ENCODE results near the gene AFF3. TPM values are rescaled to one million over a fixed set of nuclear protein-coding genes. Genes with fewer than 3 reads are reported as not detected.

The AFF3 gene
- total RNA-seq, 1 experiment from 2014 or later: 0.05 TPM

DNA sequence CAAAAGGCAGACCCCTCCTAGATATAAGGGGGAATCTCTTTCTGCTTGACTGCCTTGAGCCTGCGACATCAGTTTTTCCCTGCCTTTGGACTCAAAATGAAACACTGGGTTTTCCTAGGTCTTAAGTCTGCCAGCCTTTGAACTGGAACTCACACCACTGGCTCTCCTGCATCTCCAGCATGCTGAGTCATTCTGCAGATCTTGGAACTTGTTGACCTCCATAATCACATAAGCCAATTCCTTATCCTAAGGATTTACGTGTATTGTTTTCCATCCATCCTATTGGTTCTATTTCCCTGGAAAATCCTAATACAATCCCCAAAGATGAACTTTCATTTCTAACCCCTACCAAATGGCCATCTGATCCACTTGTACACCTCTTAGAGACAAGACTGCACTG is 88.0 kb downstream of the AFF3 start:
- Histone ChIP-seq H3K4me1 (no peaks in the 10 kb centered on the region), H3K36me3 (ENCODE audit: control insufficient read depth, insufficient read depth, low read length) (no peaks in the 10 kb centered on the region), H3K4me3 (ENCODE audit: low read depth, low read length) (no peak overlapping the region), H3K27me3 (replicated peaks; ENCODE audit: control insufficient read depth, insufficient read depth, low read length) (no peaks in the 10 kb centered on the region; the same call in 1 of the 2 replicates), H3K9me3 (no peaks in the 10 kb centered on the region)
- no TSS peak for BruUV-seq (replicated peaks)
- intact Hi-C loops (cut with micrococcal nuclease; ENCODE audit: unreplicated experiment): no loop called here
- H3K27ac Mint-ChIP-seq (ENCODE audit: unreplicated experiment): no peak overlapping the region
- no peak for DNase-seq
- H3K4me1 Mint-ChIP-seq (ENCODE audit: low read depth, unreplicated experiment): no peaks in the 10 kb centered on the region
- no peak overlapping the region for H3K4me3 Mint-ChIP-seq (ENCODE audit: unreplicated experiment)
- POLR2A ChIA-PET: no interaction called here
- CTCF ChIA-PET: no interaction called here
- TF ChIP-seq, protein P1, sequence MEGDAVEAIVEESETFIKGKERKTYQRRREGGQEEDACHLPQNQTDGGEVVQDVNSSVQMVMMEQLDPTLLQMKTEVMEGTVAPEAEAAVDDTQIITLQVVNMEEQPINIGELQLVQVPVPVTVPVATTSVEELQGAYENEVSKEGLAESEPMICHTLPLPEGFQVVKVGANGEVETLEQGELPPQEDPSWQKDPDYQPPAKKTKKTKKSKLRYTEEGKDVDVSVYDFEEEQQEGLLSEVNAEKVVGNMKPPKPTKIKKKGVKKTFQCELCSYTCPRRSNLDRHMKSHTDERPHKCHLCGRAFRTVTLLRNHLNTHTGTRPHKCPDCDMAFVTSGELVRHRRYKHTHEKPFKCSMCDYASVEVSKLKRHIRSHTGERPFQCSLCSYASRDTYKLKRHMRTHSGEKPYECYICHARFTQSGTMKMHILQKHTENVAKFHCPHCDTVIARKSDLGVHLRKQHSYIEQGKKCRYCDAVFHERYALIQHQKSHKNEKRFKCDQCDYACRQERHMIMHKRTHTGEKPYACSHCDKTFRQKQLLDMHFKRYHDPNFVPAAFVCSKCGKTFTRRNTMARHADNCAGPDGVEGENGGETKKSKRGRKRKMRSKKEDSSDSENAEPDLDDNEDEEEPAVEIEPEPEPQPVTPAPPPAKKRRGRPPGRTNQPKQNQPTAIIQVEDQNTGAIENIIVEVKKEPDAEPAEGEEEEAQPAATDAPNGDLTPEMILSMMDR (IDR thresholded peaks at IDR 0.05; ENCODE audit: insufficient read depth in 1 of 2, low read depth in 1 of 2, low read length in 1 of 2, severe bottlenecking in 1 of 2, unreplicated experiment in 1 of 2): no peak
- H3K27me3 Mint-ChIP-seq (ENCODE audit: insufficient read depth, unreplicated experiment): peaks cover 12% of the 10 kb centered on the region
- no peaks in the 10 kb centered on the region for H3K9me3 Mint-ChIP-seq (ENCODE audit: unreplicated experiment)
- H3K36me3 Mint-ChIP-seq (ENCODE audit: insufficient read depth, unreplicated experiment): no peaks in the 10 kb centered on the region

- TF ChIP-seq, protein P1 (IDR thresholded peaks at IDR 0.05; ENCODE audit: insufficient read depth in 1 of 2, low read depth in 1 of 2, low read length in 1 of 2, severe bottlenecking in 1 of 2, unreplicated experiment in 1 of 2): no peak
- Histone ChIP-seq H3K4me3 (ENCODE audit: low read depth, low read length) (no peak overlapping the region), H3K36me3 (ENCODE audit: control insufficient read depth, insufficient read depth, low read length) (no peaks in the 10 kb centered on the region), H3K27me3 (replicated peaks; ENCODE audit: control insufficient read depth, insufficient read depth, low read length) (no peaks in the 10 kb centered on the region; the same call in 1 of the 2 replicates), H3K4me1 (no peaks in the 10 kb centered on the region), H3K9me3 (no peaks in the 10 kb centered on the region)
- no peak for DNase-seq
- BruUV-seq (replicated peaks): no TSS peak
- ChIA-PET POLR2A (no interaction called here), CTCF (no interaction called here)
- no peaks in the 10 kb centered on the region for H3K4me1 Mint-ChIP-seq (ENCODE audit: low read depth, unreplicated experiment)
- H3K27ac Mint-ChIP-seq (ENCODE audit: unreplicated experiment): no peak overlapping the region
- H3K36me3 Mint-ChIP-seq (ENCODE audit: insufficient read depth, unreplicated experiment): no peaks in the 10 kb centered on the region
- no peaks in the 10 kb centered on the region for H3K9me3 Mint-ChIP-seq (ENCODE audit: unreplicated experiment)
- no peak overlapping the region for H3K4me3 Mint-ChIP-seq (ENCODE audit: unreplicated experiment)
- intact Hi-C loops (cut with micrococcal nuclease; ENCODE audit: unreplicated experiment): no loop called here
- H3K27me3 Mint-ChIP-seq (ENCODE audit: insufficient read depth, unreplicated experiment): peaks cover 16% of the 10 kb centered on the region
These were observed 89.1 kb downstream of the AFF3 start for GRCh38 chr2:100053087-100053885.

- Mint-ChIP-seq H3K27ac (ENCODE audit: unreplicated experiment) (no peak overlapping the region), H3K27me3 (ENCODE audit: insufficient read depth, unreplicated experiment) (peaks cover 22% of the 10 kb centered on the region), H3K4me3 (ENCODE audit: unreplicated experiment) (no peak overlapping the region), H3K4me1 (ENCODE audit: low read depth, unreplicated experiment) (no peaks in the 10 kb centered on the region), H3K36me3 (ENCODE audit: insufficient read depth, unreplicated experiment) (no peaks in the 10 kb centered on the region), H3K9me3 (ENCODE audit: unreplicated experiment) (no peaks in the 10 kb centered on the region)
- H3K4me3 ChIP-seq (ENCODE audit: low read depth, low read length): no peak overlapping the region
- H3K36me3 ChIP-seq (ENCODE audit: control insufficient read depth, insufficient read depth, low read length): no peaks in the 10 kb centered on the region
- ChIA-PET POLR2A (no interaction called here), CTCF (no interaction called here)
- H3K27me3 ChIP-seq (replicated peaks; ENCODE audit: control insufficient read depth, insufficient read depth, low read length): no peaks in the 10 kb centered on the region; the same call in 1 of the 2 replicates
- BruUV-seq (replicated peaks): no TSS peak
- intact Hi-C loops (cut with micrococcal nuclease; ENCODE audit: unreplicated experiment): no loop called here
- no peaks in the 10 kb centered on the region for H3K4me1 ChIP-seq
- no peak for DNase-seq
- TF ChIP-seq, protein P1 (IDR thresholded peaks at IDR 0.05; ENCODE audit: insufficient read depth in 1 of 2, low read depth in 1 of 2, low read length in 1 of 2, severe bottlenecking in 1 of 2, unreplicated experiment in 1 of 2): no peak
- H3K9me3 ChIP-seq: no peaks in the 10 kb centered on the region
These were observed 89.7 kb downstream of the AFF3 start for GRCh38 chr2:100052650-100053049.
